Mucosa of descending colon (tissue), 3 donors: ENCODE measurements around the gene TULP4. TPM values are rescaled to one million over a fixed set of nuclear protein-coding genes. Genes with fewer than 3 reads are reported as not detected.
"Not testable (repeated sequence)": the region's sequence is repeated elsewhere in the genome, so short reads cannot be mapped to it uniquely, and the experiment has no call there.

Source experiments
- ATAC-seq: fragments of 200-7000 bp; cut with Tn5 transposase; one replicate; pipeline ENCODE4 v1.9.1; 2020; ENCODE audit warnings: mild to moderate bottlenecking, moderate library complexity
- DNase-seq, 3 donors: peaks; one replicate each; pipeline ENCODE4 v3.0.0-alpha.2; 2020
- H3K36me3 ChIP-seq: fragments of 200-600 bp; one replicate; pipeline ENCODE4 v1.8.0; 2021; ENCODE audit warnings: low read depth, mild to moderate bottlenecking
- H3K4me1 ChIP-seq: fragments of 200-600 bp; one replicate; pipeline ENCODE4 v1.8.0; 2021; ENCODE audit warnings: low read depth, mild to moderate bottlenecking
- H3K4me3 ChIP-seq: fragments of 200-600 bp; one replicate; pipeline ENCODE4 v1.8.0; 2021; ENCODE audit warnings: mild to moderate bottlenecking
- H3K9me3 ChIP-seq: fragments of 200-600 bp; one replicate; pipeline ENCODE4 v1.8.0; 2021; ENCODE audit warnings: mild to moderate bottlenecking
- CTCF ChIP-seq: fragments of 200-600 bp; IDR thresholded peaks from one replicate; pipeline ENCODE4 v1.8.0; 2022; ENCODE audit warnings: antibody characterized with exemption, mild to moderate bottlenecking
- intact Hi-C, 2 donors: fragments of 100-400 bp; cut with DNase I in 1 of 2; cut with micrococcal nuclease in 1 of 2; formaldehyde crosslinking; loops; one replicate each; pipeline versions ENCODE4 v1.11.0 to v1.11.1; 2022; cut with DNase I, micrococcal nuclease
- total RNA-seq, 3 donors: library from RNA; stranded (reverse); fragmentation: NEBNext Ultra II Directional in 2 of 3; extraction: Animal tissue kit (Norgen Biotek cat#: 25700) in 2 of 3; gene quantifications; one replicate each; pipeline versions ENCODE4 v1.2.1 to v1.2.4, GENCODE V29; 2021 to 2023
- donor health status: DM: no; HTN: no; CAD: no; lungs with moderate emphysema.
- donor health status: DM: no; HTN: no; CAD: no.
- donor health status: DM: no; HTN: yes; CAD: no.

The TULP4 gene
- total RNA-seq, 3 donors from 2014 or later = 70.4 to 122 (median 83.6) TPM

- DNase-seq, H3K36me3 ChIP-seq, H3K4me1 ChIP-seq, H3K4me3 ChIP-seq, intact Hi-C loops: not testable (repeated sequence)
- ATAC-seq = peak; percentile 30
- H3K9me3 ChIP-seq = peaks cover 24% of the 10 kb centered on the region
Measured at GRCh38 chr6:158300306-158301143, 11.7 kb upstream of the TULP4 start.

- H3K4me1 ChIP-seq, H3K4me3 ChIP-seq, DNase-seq, intact Hi-C loops, H3K36me3 ChIP-seq, ATAC-seq: not testable (repeated sequence)
- peaks cover 14% of the 10 kb centered on the region for H3K9me3 ChIP-seq
Measured at GRCh38 chr6:158301561-158301960, 10.7 kb upstream of the TULP4 start.

- H3K36me3 ChIP-seq, intact Hi-C loops, H3K4me3 ChIP-seq, DNase-seq, H3K9me3 ChIP-seq, H3K4me1 ChIP-seq, ATAC-seq: not testable (repeated sequence)
Measured at GRCh38 chr6:158302195-158302796, 10.0 kb upstream of the TULP4 start.

GRCh38 chr6:158303210-158303731 is 9.0 kb upstream of the TULP4 start:
- intact Hi-C loops = no loop called here
- ATAC-seq = no peak
- H3K4me1 ChIP-seq = peaks cover 9% of the 10 kb centered on the region
- no peaks in the 10 kb centered on the region for H3K9me3 ChIP-seq
- H3K36me3 ChIP-seq = no peaks in the 10 kb centered on the region
- TF ChIP-seq CTCF = no peak
- H3K4me3 ChIP-seq = no peak overlapping the region
- no peak for DNase-seq

GRCh38 chr6:158304254-158304653 is 8.0 kb upstream of the TULP4 start:
- no peaks in the 10 kb centered on the region for H3K9me3 ChIP-seq
- ATAC-seq = no peak
- no peak overlapping the region for H3K4me3 ChIP-seq
- H3K4me1 ChIP-seq = peaks cover 9% of the 10 kb centered on the region
- H3K36me3 ChIP-seq = no peaks in the 10 kb centered on the region
- intact Hi-C loops = no loop called here
- TF ChIP-seq CTCF = no peak
- no peak for DNase-seq

GRCh38 chr6:158309814-158310213 is 2.5 kb upstream of the TULP4 start:
- Histone ChIP-seq H3K4me1 (no peaks in the 10 kb centered on the region), H3K9me3 (no peaks in the 10 kb centered on the region), H3K36me3 (no peaks in the 10 kb centered on the region), H3K4me3 (no peak overlapping the region)
- ATAC-seq = no peak
- no peak for TF ChIP-seq CTCF
- DNase-seq = no peak
- intact Hi-C loops = no loop called here

- intact Hi-C loops = no loop called here
- Histone ChIP-seq H3K9me3 (no peaks in the 10 kb centered on the region), H3K4me3 (no peak overlapping the region), H3K4me1 (no peaks in the 10 kb centered on the region), H3K36me3 (no peaks in the 10 kb centered on the region)
- ATAC-seq (no peak), DNase-seq (no peak)
- no peak for TF ChIP-seq CTCF
Measured at GRCh38 chr6:158311193-158311592, 1.1 kb upstream of the TULP4 start.
